GM12878 (cell line): ENCODE data around the gene USP25. TPM values are rescaled to one million over a fixed set of nuclear protein-coding genes. Genes with fewer than 3 reads are reported as not detected.

Experiments used
- ATAC-seq: fragments of 200-7000 bp; cut with Tn5 transposase; 3 replicates; pipeline ENCODE4 v1.9.1; 2020; ENCODE audit warnings: mild to moderate bottlenecking, moderate library complexity
- BruUV-seq: library from RNA; stranded (reverse); fragments of 400-500 nt; replicated peaks from 2 replicates; lab custom pipeline; 2021; lab: Mats Ljungman, UMichigan
- CTCF ChIA-PET: fragments of 300-600 bp; sonication (Branson Sonifier 250); formaldehyde crosslinking; extraction: SDS; loops from one replicate; lab custom pipeline; 2021; ENCODE audit warnings: inconsistent platforms; lab: Yijun Ruan, JAX
- POLR2A ChIA-PET: fragments of 350-600 bp; formaldehyde crosslinking; extraction: SDS; loops from one replicate; lab custom pipeline; 2021; ENCODE audit warnings: inconsistent platforms; lab: Charles Lee
- RAD21 ChIA-PET: fragments of 300-600 bp; sonication (Branson Sonifier 250); formaldehyde crosslinking; loops from one replicate; lab custom pipeline; 2023; ENCODE audit warnings: antibody characterized with exemption; ENCODE audit not compliant: unreplicated experiment; lab: Charles Lee
- SMC1A ChIA-PET: fragments of 300-600 bp; sonication (Branson Sonifier 250); formaldehyde crosslinking; loops from one replicate; lab custom pipeline; 2023; ENCODE audit not compliant: unreplicated experiment, uncharacterized antibody; lab: Charles Lee
- DNase-seq: peaks from one replicate; pipeline ENCODE4 v3.0.0-alpha.2; 2011; ENCODE audit warnings: low read depth, low spot score
- FAIRE-seq: peaks from 3 replicates; lab custom pipeline; 2011; peaks lifted over from hg19 to GRCh38; lab: Jason Lieb, UNC
- H2AFZ ChIP-seq: 2 replicates; pipeline ENCODE4 v1.6.0; 2011; ENCODE audit warnings: low read depth, low read length, control low read depth; ENCODE audit not compliant: control insufficient read depth
- H3K27ac ChIP-seq: 2 replicates; pipeline ENCODE4 v1.5.1; 2011; ENCODE audit warnings: control low read depth; ENCODE audit not compliant: control insufficient read depth, insufficient read depth
- H3K27me3 ChIP-seq, 2 experiments: replicated peaks in 1 of 2; 2 replicates each; pipeline versions ENCODE4 v1.6.0 to v1.6.1; 2011; ENCODE audit warnings: low read length in 1 of 2; ENCODE audit not compliant: control insufficient read depth in 2 of 2, insufficient read depth in 2 of 2
- H3K36me3 ChIP-seq, 2 experiments: 2 replicates each; pipeline ENCODE4 v1.5.1; 2011; ENCODE audit warnings: low read length in 1 of 2; ENCODE audit not compliant: control insufficient read depth in 2 of 2, insufficient read depth in 2 of 2
- H3K4me1 ChIP-seq: 2 replicates; pipeline ENCODE4 v1.6.1; 2011; ENCODE audit warnings: mild to moderate bottlenecking, low read length, moderate library complexity, mixed read lengths; ENCODE audit not compliant: control insufficient read depth, insufficient read depth
- H3K4me2 ChIP-seq: 2 replicates; pipeline ENCODE4 v1.6.0; 2011; ENCODE audit warnings: control low read depth; ENCODE audit not compliant: control insufficient read depth, insufficient read depth
- H3K4me3 ChIP-seq: fragments of 200-600 bp; sonication (generic); 2 replicates; pipeline ENCODE4 v1.5.1; 2016
- H3K79me2 ChIP-seq: 2 replicates; pipeline ENCODE4 v1.6.0; 2011; ENCODE audit warnings: low read length; ENCODE audit not compliant: control insufficient read depth, insufficient read depth
- H3K9ac ChIP-seq: 2 replicates; pipeline ENCODE4 v1.8.0; 2011; ENCODE audit warnings: low read length, control low read depth, mixed read lengths; ENCODE audit not compliant: control insufficient read depth, insufficient read depth
- H3K9me3 ChIP-seq: replicated peaks from 3 replicates; pipeline ENCODE4 v1.5.1; 2011; ENCODE audit warnings: mild to moderate bottlenecking, low read length; ENCODE audit not compliant: control insufficient read depth, insufficient read depth
- H4K20me1 ChIP-seq: 2 replicates; pipeline ENCODE4 v1.6.0; 2011; ENCODE audit not compliant: control insufficient read depth, insufficient read depth
- CBX3 ChIP-seq: fragments of 200-600 bp; sonication (generic); IDR thresholded peaks from 2 replicates; pipeline ENCODE4 v1.6.1; 2016; ENCODE audit warnings: low read depth, borderline replicate concordance
- CBX5 ChIP-seq: sonication (generic); IDR thresholded peaks from 2 replicates; pipeline ENCODE4 v1.6.1; 2016; ENCODE audit warnings: low read depth, moderate library complexity, mild to moderate bottlenecking, inconsistent platforms
- FOS ChIP-seq: IDR thresholded peaks from 3 replicates; pipeline ENCODE4 v1.6.1; 2011; ENCODE audit warnings: borderline replicate concordance; ENCODE audit not compliant: insufficient read length; ENCODE audit errors: extremely low read depth
- IKZF1 ChIP-seq: fragments of 450-650 bp; conservative IDR thresholded peaks from 2 replicates; pipeline ENCODE4 v1.6.1; 2017; ENCODE audit warnings: antibody characterized with exemption, mild to moderate bottlenecking
- MXI1 ChIP-seq: fragments of 150-350 bp; IDR thresholded peaks from 2 replicates; pipeline ENCODE4 v1.6.1; 2011; ENCODE audit warnings: low read depth, mild to moderate bottlenecking, inconsistent platforms, low read length, improper control_type of control experiment
- NFIC ChIP-seq: IDR thresholded peaks from 2 replicates; pipeline ENCODE4 v1.6.1; 2012; ENCODE audit warnings: low read depth, mild to moderate bottlenecking, inconsistent platforms, low read length, moderate library complexity
- POLR2AphosphoS5 ChIP-seq: IDR thresholded peaks from 2 replicates; pipeline ENCODE4 v1.6.1; 2011; ENCODE audit warnings: mild to moderate bottlenecking, low read length, inconsistent platforms
- RFX5 ChIP-seq: IDR thresholded peaks from 2 replicates; pipeline ENCODE4 v1.6.1; 2011; ENCODE audit warnings: low read depth, low read length, improper control_type of control experiment
- SIN3A ChIP-seq: IDR thresholded peaks from 2 replicates; pipeline ENCODE4 v1.6.1; 2012; ENCODE audit warnings: low read depth, low read length, improper control_type of control experiment
- SMC3 ChIP-seq: IDR thresholded peaks from 2 replicates; pipeline ENCODE4 v1.6.1; 2011; ENCODE audit warnings: low read length, improper control_type of control experiment, borderline replicate concordance
- WGBS: methylation state at CpG from one replicate; pipeline ENCODE4 v1.1.6; 2016; ENCODE audit warnings: low lambda C conversion rate; ENCODE audit not compliant: insufficient replicate concordance, insufficient coverage; ENCODE audit errors: missing lambda C conversion rate; 5-methylcytosine and 5-hydroxymethylcytosine counted together
- in situ Hi-C: fragments of 300-500 bp; cut with MboI; formaldehyde crosslinking; loops from 9 replicates; pipeline ENCODE4 v1.14.3; 2018; ENCODE audit warnings: mixed read lengths
- intact Hi-C: fragments of 100-400 bp; cut with micrococcal nuclease; formaldehyde crosslinking; loops from one replicate; pipeline ENCODE4 v1.14.2; 2022; ENCODE audit not compliant: unreplicated experiment
- polyA plus RNA-seq, 11 experiments: library from polyadenylated mRNA; depleted of rRNA in 4 of 11; unstranded in 6 of 11; stranded (reverse) in 5 of 11; fragments of >200 nt; fragmentation: Nextera tagmentation in 4 of 11; fragmentation: Illumina TruSeq in 1 of 11; extraction: Ambion mirVana in 4 of 11; extraction: Trizol in 1 of 11; gene quantifications; 1 replicate in 1 of 11; 2 replicates in 10 of 11; pipeline versions ENCODE4 v1.2.1 to v1.2.3, GENCODE V29; 2011 to 2016; ENCODE audit warnings: inconsistent platforms in 2 of 11, missing spikeins in 2 of 11, low read depth in 1 of 11
- total RNA-seq, 4 experiments: library from RNA; depleted of rRNA in 3 of 4; stranded (reverse); fragments of >200 nt in 3 of 4; fragmentation: Illumina TruSeq in 1 of 4; extraction: Trizol in 1 of 4; gene quantifications; 2 replicates each; pipeline versions ENCODE4 v1.2.1 to v1.2.3, GENCODE V29; 2013 to 2021
- TF ChIP-seq, protein P1 (sequence below): fragments of 150-350 bp; IDR thresholded peaks from 2 replicates; pipeline ENCODE4 v1.6.1; 2014; ENCODE audit warnings: mild to moderate bottlenecking, low read depth, low read length
- TF ChIP-seq, protein P2 (sequence below): fragments of 450-650 bp; IDR thresholded peaks from 2 replicates; pipeline ENCODE4 v1.6.1; 2017; ENCODE audit warnings: mild to moderate bottlenecking
- TF ChIP-seq, protein P3 (sequence below): IDR thresholded peaks from 2 replicates; pipeline ENCODE4 v1.6.1; 2011; ENCODE audit warnings: low read depth, mild to moderate bottlenecking, low read length, moderate library complexity, borderline replicate concordance; ENCODE audit errors: extremely low read depth
- TF ChIP-seq, protein P4 (sequence below): fragments of 450-650 bp; IDR thresholded peaks from 2 replicates; pipeline ENCODE4 v1.6.1; 2017; ENCODE audit warnings: mild to moderate bottlenecking, moderate library complexity
- TF ChIP-seq, protein P5 (sequence below): IDR thresholded peaks from 2 replicates; pipeline ENCODE4 v1.6.1; 2011; ENCODE audit warnings: borderline replicate concordance, low read depth, mild to moderate bottlenecking, moderate library complexity, mixed read lengths, low read length; ENCODE audit not compliant: insufficient read depth; ENCODE audit errors: extremely low read length

USP25 gene
- total and polyA plus RNA-seq, 10 of the 15 experiments (the other 5 are each of a cell fraction or from before 2014, with no cell fraction given) = 1.5 to 31.3 (median 23.4) TPM

DNA sequence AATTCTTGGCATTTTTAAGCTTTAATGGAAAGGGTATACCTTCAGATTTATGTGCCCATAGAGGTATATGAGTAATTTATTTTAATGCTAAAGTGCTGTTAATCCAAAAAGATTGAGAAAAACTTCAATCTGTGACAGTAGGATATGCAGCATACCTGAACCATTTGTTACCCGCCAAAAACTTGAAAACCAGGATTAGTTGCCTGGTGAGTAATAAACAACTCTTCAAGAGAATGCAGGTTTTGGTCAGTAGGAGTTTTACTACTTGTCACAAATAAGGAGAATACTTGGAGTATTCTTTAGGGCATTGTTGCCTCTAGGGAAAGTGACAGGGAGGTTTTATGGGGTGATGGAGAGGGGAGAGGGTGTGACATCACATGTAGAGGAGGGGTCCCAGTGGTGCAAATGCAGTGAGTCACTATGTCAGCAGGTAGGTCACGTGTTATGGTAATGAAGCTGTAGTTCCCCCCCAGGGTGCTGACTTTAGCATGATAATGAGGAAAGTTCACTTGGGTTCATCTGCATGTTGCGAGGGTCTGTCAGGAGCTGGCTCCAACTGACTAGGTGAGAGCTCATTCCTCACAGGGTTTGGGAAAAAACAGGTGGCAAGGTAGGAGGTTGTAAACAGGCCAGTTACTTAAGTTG, 23.1 kb downstream of the USP25 start:
- Histone ChIP-seq H3K27ac (no peak overlapping the region), H3K4me2 (no peak overlapping the region), H3K9me3 (peaks cover 11% of the 10 kb centered on the region), H3K9ac (no peak overlapping the region), H4K20me1 (no peaks in the 10 kb centered on the region), H3K4me3 (no peak overlapping the region), H3K4me1 (no peaks in the 10 kb centered on the region), H3K79me2 (peaks cover 28% of the 10 kb centered on the region), H3K27me3 (no peaks in the 10 kb centered on the region), H2AFZ (no peak overlapping the region), H3K36me3 (no peaks in the 10 kb centered on the region)
- ChIA-PET SMC1A (interaction anchor here (2.4 kb wide), 1 partner anchor 11 kb away, joined by 8 read pairs; no protein-coding TSS in a partner anchor), RAD21 (no interaction called here), CTCF (interaction anchor here (0.5 to 1.9 kb wide), 3 partner anchors 14 to 63 kb away, joined by 3 to 5 read pairs (median 3); no protein-coding TSS in a partner anchor), POLR2A (no interaction called here)
- no peak for FAIRE-seq
- no TSS peak for BruUV-seq
- in situ Hi-C loops = no loop called here
- WGBS = 77% methylated on average over 3 of the region's 3 CpGs
- ATAC-seq = no peak
- intact Hi-C loops = no loop called here
- DNase-seq = no peak
- TF ChIP-seq CBX5 (no peak), NFIC (no peak), POLR2AphosphoS5 (no peak), IKZF1 (no peak), RFX5 (no peak), CBX3 (no peak), MXI1 (no peak), FOS (no peak), SMC3 (no peak), SIN3A (no peak)
- TF ChIP-seq, protein P1, sequence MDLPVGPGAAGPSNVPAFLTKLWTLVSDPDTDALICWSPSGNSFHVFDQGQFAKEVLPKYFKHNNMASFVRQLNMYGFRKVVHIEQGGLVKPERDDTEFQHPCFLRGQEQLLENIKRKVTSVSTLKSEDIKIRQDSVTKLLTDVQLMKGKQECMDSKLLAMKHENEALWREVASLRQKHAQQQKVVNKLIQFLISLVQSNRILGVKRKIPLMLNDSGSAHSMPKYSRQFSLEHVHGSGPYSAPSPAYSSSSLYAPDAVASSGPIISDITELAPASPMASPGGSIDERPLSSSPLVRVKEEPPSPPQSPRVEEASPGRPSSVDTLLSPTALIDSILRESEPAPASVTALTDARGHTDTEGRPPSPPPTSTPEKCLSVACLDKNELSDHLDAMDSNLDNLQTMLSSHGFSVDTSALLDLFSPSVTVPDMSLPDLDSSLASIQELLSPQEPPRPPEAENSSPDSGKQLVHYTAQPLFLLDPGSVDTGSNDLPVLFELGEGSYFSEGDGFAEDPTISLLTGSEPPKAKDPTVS = no peak
- TF ChIP-seq, protein P2, sequence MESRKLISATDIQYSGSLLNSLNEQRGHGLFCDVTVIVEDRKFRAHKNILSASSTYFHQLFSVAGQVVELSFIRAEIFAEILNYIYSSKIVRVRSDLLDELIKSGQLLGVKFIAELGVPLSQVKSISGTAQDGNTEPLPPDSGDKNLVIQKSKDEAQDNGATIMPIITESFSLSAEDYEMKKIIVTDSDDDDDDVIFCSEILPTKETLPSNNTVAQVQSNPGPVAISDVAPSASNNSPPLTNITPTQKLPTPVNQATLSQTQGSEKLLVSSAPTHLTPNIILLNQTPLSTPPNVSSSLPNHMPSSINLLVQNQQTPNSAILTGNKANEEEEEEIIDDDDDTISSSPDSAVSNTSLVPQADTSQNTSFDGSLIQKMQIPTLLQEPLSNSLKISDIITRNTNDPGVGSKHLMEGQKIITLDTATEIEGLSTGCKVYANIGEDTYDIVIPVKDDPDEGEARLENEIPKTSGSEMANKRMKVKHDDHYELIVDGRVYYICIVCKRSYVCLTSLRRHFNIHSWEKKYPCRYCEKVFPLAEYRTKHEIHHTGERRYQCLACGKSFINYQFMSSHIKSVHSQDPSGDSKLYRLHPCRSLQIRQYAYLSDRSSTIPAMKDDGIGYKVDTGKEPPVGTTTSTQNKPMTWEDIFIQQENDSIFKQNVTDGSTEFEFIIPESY = no peak
- TF ChIP-seq, protein P3, sequence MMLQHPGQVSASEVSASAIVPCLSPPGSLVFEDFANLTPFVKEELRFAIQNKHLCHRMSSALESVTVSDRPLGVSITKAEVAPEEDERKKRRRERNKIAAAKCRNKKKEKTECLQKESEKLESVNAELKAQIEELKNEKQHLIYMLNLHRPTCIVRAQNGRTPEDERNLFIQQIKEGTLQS = no peak
- TF ChIP-seq, protein P4, sequence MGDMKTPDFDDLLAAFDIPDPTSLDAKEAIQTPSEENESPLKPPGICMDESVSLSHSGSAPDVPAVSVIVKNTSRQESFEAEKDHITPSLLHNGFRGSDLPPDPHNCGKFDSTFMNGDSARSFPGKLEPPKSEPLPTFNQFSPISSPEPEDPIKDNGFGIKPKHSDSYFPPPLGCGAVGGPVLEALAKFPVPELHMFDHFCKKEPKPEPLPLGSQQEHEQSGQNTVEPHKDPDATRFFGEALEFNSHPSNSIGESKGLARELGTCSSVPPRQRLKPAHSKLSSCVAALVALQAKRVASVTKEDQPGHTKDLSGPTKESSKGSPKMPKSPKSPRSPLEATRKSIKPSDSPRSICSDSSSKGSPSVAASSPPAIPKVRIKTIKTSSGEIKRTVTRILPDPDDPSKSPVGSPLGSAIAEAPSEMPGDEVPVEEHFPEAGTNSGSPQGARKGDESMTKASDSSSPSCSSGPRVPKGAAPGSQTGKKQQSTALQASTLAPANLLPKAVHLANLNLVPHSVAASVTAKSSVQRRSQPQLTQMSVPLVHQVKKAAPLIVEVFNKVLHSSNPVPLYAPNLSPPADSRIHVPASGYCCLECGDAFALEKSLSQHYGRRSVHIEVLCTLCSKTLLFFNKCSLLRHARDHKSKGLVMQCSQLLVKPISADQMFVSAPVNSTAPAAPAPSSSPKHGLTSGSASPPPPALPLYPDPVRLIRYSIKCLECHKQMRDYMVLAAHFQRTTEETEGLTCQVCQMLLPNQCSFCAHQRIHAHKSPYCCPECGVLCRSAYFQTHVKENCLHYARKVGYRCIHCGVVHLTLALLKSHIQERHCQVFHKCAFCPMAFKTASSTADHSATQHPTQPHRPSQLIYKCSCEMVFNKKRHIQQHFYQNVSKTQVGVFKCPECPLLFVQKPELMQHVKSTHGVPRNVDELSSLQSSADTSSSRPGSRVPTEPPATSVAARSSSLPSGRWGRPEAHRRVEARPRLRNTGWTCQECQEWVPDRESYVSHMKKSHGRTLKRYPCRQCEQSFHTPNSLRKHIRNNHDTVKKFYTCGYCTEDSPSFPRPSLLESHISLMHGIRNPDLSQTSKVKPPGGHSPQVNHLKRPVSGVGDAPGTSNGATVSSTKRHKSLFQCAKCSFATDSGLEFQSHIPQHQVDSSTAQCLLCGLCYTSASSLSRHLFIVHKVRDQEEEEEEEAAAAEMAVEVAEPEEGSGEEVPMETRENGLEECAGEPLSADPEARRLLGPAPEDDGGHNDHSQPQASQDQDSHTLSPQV = no peak
- TF ChIP-seq, protein P5, sequence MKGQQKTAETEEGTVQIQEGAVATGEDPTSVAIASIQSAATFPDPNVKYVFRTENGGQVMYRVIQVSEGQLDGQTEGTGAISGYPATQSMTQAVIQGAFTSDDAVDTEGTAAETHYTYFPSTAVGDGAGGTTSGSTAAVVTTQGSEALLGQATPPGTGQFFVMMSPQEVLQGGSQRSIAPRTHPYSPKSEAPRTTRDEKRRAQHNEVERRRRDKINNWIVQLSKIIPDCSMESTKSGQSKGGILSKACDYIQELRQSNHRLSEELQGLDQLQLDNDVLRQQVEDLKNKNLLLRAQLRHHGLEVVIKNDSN = no peak
